HCT116 (cell line): ENCODE results near the gene TAGLN3. TPM values are rescaled to one million over a fixed set of nuclear protein-coding genes. Genes with fewer than 3 reads are reported as not detected.

Experiments used
- ATAC-seq: fragments of 200-7000 bp; cut with Tn5 transposase; 2 replicates; pipeline ENCODE4 v1.9.1; 2020; ENCODE audit warnings: mild to moderate bottlenecking, moderate library complexity
- BruUV-seq: library from RNA; stranded (reverse); fragments of 400-500 nt; replicated peaks from 2 replicates; lab custom pipeline; 2021; lab: Mats Ljungman, UMichigan
- CTCF ChIA-PET: fragments of 300-600 bp; sonication (Branson Sonifier 250); formaldehyde crosslinking; loops from one replicate; lab custom pipeline; 2021; ENCODE audit warnings: antibody characterized with exemption; lab: Charles Lee
- POLR2A ChIA-PET: fragments of 300-600, 350-600 bp; sonication (Branson Sonifier 250); formaldehyde crosslinking; loops from one replicate; lab custom pipeline; 2021; ENCODE audit warnings: antibody characterized with exemption; lab: Charles Lee
- RAD21 ChIA-PET, 2 experiments: fragments of 300-600 bp; sonication (Branson Sonifier 250); formaldehyde crosslinking; loops; one replicate each; lab custom pipeline; 2023; ENCODE audit warnings: low total read pairs in 2 of 2; ENCODE audit not compliant: uncharacterized antibody in 2 of 2, unreplicated experiment in 2 of 2, low non-redundant PET in 1 of 2; lab: Charles Lee
- DNase-seq: peaks from one replicate; pipeline ENCODE4 v3.0.0-alpha.2; 2010; ENCODE audit warnings: low read depth, low spot score
- H2AFZ ChIP-seq: fragments of 200-600 bp; shearing (Covaris generic), sonication (generic); 2 replicates; pipeline ENCODE4 v1.6.1; 2017; ENCODE audit warnings: low read depth, mixed run types, mixed read lengths, antibody characterized with exemption, low read length; ENCODE audit not compliant: poor library complexity, severe bottlenecking
- H3K27ac ChIP-seq: 2 replicates; pipeline ENCODE4 v1.5.1; 2012; ENCODE audit warnings: low read depth, low read length
- H3K27me3 ChIP-seq: fragments of 200-600 bp; sonication (generic); 2 replicates; pipeline ENCODE4 v1.6.1; 2016; ENCODE audit warnings: mixed run types, low read length, mixed read lengths; ENCODE audit not compliant: insufficient read depth
- H3K36me3 ChIP-seq, 2 experiments: fragments of 200-500 bp in 1 of 2; fragments of 200-600 bp in 1 of 2; sonication (Bioruptor generic) in 1 of 2; sonication (generic) in 1 of 2; 2 replicates each; pipeline versions ENCODE4 v1.5.1 to v1.6.1; 2014 to 2016; ENCODE audit warnings: low read length in 2 of 2, inconsistent platforms in 1 of 2, mixed read lengths in 1 of 2, mixed run types in 1 of 2; ENCODE audit not compliant: insufficient read depth in 2 of 2, control insufficient read depth in 1 of 2
- H3K4me1 ChIP-seq, 2 experiments: fragments of 200-600 bp in 1 of 2; sonication (generic) in 1 of 2; 2 replicates each; pipeline versions ENCODE4 v1.5.1 to v1.6.1; 2012 to 2017; ENCODE audit warnings: low read length in 2 of 2, inconsistent platforms in 1 of 2, mild to moderate bottlenecking in 1 of 2, mixed read lengths in 1 of 2, mixed run types in 1 of 2, moderate library complexity in 1 of 2; ENCODE audit not compliant: insufficient read depth in 2 of 2, control insufficient read depth in 1 of 2
- H3K4me2 ChIP-seq: fragments of 200-600 bp; sonication (generic); 2 replicates; pipeline ENCODE4 v1.6.1; 2017; ENCODE audit warnings: mixed run types, low read length, mixed read lengths
- H3K4me3 ChIP-seq, 2 experiments: fragments of 200-600 bp in 1 of 2; sonication (generic) in 1 of 2; replicated peaks in 1 of 2; 2 replicates each; pipeline ENCODE4 v1.5.1; 2011 to 2016; ENCODE audit warnings: low read length in 2 of 2, control low read depth in 1 of 2, low read depth in 1 of 2, mild to moderate bottlenecking in 1 of 2, mixed read lengths in 1 of 2, mixed run types in 1 of 2
- H3K79me2 ChIP-seq: fragments of 200-600 bp; sonication (generic); 2 replicates; pipeline ENCODE4 v1.6.1; 2017; ENCODE audit warnings: mild to moderate bottlenecking, mixed run types, low read length, moderate library complexity, mixed read lengths; ENCODE audit not compliant: insufficient read depth
- H3K9ac ChIP-seq: fragments of 200-600 bp; sonication (generic); 2 replicates; pipeline ENCODE4 v1.6.1; 2016; ENCODE audit warnings: low read length, mixed read lengths
- H3K9me2 ChIP-seq: fragments of 200-600 bp; sonication (generic), shearing (Covaris generic); 2 replicates; pipeline ENCODE4 v1.6.1; 2017; ENCODE audit warnings: mixed run types, mild to moderate bottlenecking, moderate library complexity; ENCODE audit not compliant: insufficient read depth
- H3K9me3 ChIP-seq, 2 experiments: fragments of 200-500 bp in 1 of 2; fragments of 200-600 bp in 1 of 2; sonication (Bioruptor generic) in 1 of 2; sonication (generic) in 1 of 2; 2 replicates each; pipeline ENCODE4 v1.6.1; 2014 to 2017; ENCODE audit warnings: low read length in 2 of 2, mixed read lengths in 2 of 2, inconsistent platforms in 1 of 2, low read depth in 1 of 2, mild to moderate bottlenecking in 1 of 2, mixed run types in 1 of 2, moderate library complexity in 1 of 2; ENCODE audit not compliant: control insufficient read depth in 1 of 2, insufficient read depth in 1 of 2
- H4K20me1 ChIP-seq: fragments of 200-600 bp; sonication (generic), shearing (Covaris generic); 2 replicates; pipeline ENCODE4 v1.6.1; 2017; ENCODE audit warnings: mixed run types, mild to moderate bottlenecking, moderate library complexity; ENCODE audit not compliant: insufficient read depth
- EZH2 ChIP-seq: fragments of 200-600 bp; sonication (generic); IDR thresholded peaks from 2 replicates; pipeline ENCODE4 v1.6.1; 2017; ENCODE audit warnings: antibody characterized with exemption, mixed run types
- EZH2phosphoT487 ChIP-seq: fragments of 200-600 bp; IDR thresholded peaks from 2 replicates; pipeline ENCODE4 v1.6.1; 2018; ENCODE audit warnings: antibody characterized with exemption, borderline replicate concordance
- POLR2A ChIP-seq: IDR thresholded peaks from 2 replicates; pipeline ENCODE4 v1.7.0; 2011; ENCODE audit warnings: borderline replicate concordance; ENCODE audit not compliant: insufficient read depth, insufficient read length; ENCODE audit errors: extremely low read depth
- SIN3A ChIP-seq: IDR thresholded peaks from 2 replicates; pipeline ENCODE4 v1.6.1; 2012; ENCODE audit warnings: low read depth
- TCF7L2 ChIP-seq: IDR thresholded peaks from 2 replicates; pipeline ENCODE4 v1.7.0; 2011; ENCODE audit warnings: borderline replicate concordance, inconsistent platforms; ENCODE audit not compliant: insufficient read depth, insufficient read length; ENCODE audit errors: extremely low read depth
- YY1 ChIP-seq: IDR thresholded peaks from 2 replicates; pipeline ENCODE4 v1.6.1; 2011; ENCODE audit warnings: low read length, low read depth, moderate library complexity, mild to moderate bottlenecking; ENCODE audit not compliant: insufficient replicate concordance; ENCODE audit errors: extremely low read depth
- ZBTB33 ChIP-seq: IDR thresholded peaks from 2 replicates; pipeline ENCODE4 v1.6.1; 2011; ENCODE audit warnings: mild to moderate bottlenecking, low read length, moderate library complexity; ENCODE audit not compliant: insufficient replicate concordance; ENCODE audit errors: extremely low read depth
- intact Hi-C: fragments of 100-400 bp; cut with micrococcal nuclease; formaldehyde crosslinking; loops from 2 replicates; pipeline ENCODE4 v1.10.0; 2022
- total RNA-seq: library from RNA; stranded (reverse); gene quantifications from one replicate; pipeline ENCODE4 v1.2.1, GENCODE V29; 2021; ENCODE audit not compliant: unreplicated experiment

Gene TAGLN3
- total RNA-seq, 1 experiment from 2014 or later = 0.64 TPM

DNA sequence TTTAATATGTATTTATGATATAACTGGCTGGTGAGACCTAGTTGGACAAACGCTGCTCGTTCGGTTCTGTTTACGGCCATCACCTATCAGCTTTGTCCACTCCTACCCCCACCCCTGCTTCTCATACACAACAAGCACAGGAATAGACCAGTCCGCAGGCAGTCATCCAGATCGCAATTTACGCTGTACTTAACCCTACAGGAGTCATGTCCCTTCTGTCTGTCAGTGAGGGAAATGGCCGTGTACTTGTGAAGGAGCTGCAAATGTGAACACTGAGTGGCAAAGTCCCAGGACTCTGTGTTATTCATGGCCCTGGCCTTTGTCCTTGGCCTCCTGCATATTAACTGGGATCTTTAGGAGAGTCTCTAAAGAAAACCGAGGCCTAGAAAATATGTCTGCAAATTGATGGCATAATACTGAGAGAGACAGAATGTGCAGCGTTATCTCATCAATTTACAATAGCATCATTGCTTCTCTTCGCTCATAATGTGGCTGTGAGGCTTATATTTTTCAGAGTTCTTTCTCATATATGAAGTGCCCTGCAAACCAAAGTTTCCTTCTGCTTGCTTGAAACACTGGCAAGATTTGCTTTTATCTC, 27.1 kb upstream of the TAGLN3 start (continued):
- TF ChIP-seq SIN3A (no peak), ZBTB33 (no peak), POLR2A (no peak), EZH2 (no peak), YY1 (no peak), EZH2phosphoT487 (no peak)
- TF ChIP-seq, all 23 proteins: peak for 0

DNA sequence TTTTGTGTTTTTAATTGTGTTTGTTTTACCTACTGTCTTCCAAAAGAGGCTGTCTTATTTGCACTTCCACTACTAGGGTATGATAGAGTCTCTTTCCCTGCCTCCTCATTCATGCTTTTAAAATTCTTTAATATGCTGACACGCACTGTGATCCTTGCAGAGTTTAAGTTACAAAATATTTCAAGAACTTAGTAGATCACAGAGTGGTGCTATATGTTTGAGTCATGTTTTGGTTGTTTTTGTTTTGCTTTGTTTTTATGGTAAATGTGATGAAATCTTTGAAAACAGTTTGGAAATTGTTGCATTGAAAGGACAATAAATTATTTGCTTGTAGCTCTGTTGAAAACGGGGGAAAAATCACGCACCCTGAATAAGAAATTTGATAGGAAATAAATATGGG, 25.8 kb upstream of the TAGLN3 start:
- H3K9me3 ChIP-seq = no peaks in the 10 kb centered on the region

More for the DNA sequence above, 25.8 kb upstream of the TAGLN3 start:
- Histone ChIP-seq H4K20me1 (no peaks in the 10 kb centered on the region), H3K9me2 (no peaks in the 10 kb centered on the region), H3K27me3 (no peaks in the 10 kb centered on the region), H3K4me1 (peaks cover 5 to 8% of the 10 kb centered on the region in 2 experiments; a peak in 3 of 4 replicates), H3K4me3 (no peak overlapping the region), H3K27ac (no peak overlapping the region; the same call in 1 of the 2 replicates), H2AFZ (no peak overlapping the region), H3K79me2 (no peaks in the 10 kb centered on the region), H3K36me3 (peaks cover 29 to 37% of the 10 kb centered on the region in 2 experiments; a peak in 3 of 4 replicates), H3K4me2 (no peak overlapping the region), H3K9ac (no peak overlapping the region)
- DNase-seq (no peak), ATAC-seq (no peak)
- ChIA-PET RAD21 (no interaction called here), POLR2A (interaction anchor here (1.4 kb wide), 1 partner anchor 69 kb away, joined by 4 read pairs; no protein-coding TSS in a partner anchor), CTCF (interaction anchor here (0.9 kb wide), 1 partner anchor 78 kb away, joined by 3 read pairs; no protein-coding TSS in a partner anchor)
- no TSS peak for BruUV-seq
- TF ChIP-seq TCF7L2 = no peak
- intact Hi-C loops = loop anchor here (10.0 kb wide), 1 partner anchor 398 kb away; no protein-coding TSS in a partner anchor
